GM12892 (cell line): Measurements from ENCODE around the gene AFG3L2.

Source experiments
- DNase-seq: peaks from one replicate; pipeline ENCODE4 v3.0.0; 2011; ENCODE audit not compliant: insufficient read length
- FAIRE-seq: peaks from 2 replicates; lab custom pipeline; 2011; peaks lifted over from hg19 to GRCh38; lab: Jason Lieb, UNC
- POLR2A ChIP-seq: IDR thresholded peaks from 2 replicates; pipeline ENCODE4 v1.6.1; 2011; ENCODE audit warnings: low read depth, low read length, control low read depth
- POLR2AphosphoS5 ChIP-seq: IDR thresholded peaks from 2 replicates; pipeline ENCODE4 v1.6.1; 2011; ENCODE audit warnings: low read depth, low read length, control low read depth
- TAF1 ChIP-seq: IDR thresholded peaks from 2 replicates; pipeline ENCODE4 v1.6.1; 2011; ENCODE audit warnings: low read depth, mild to moderate bottlenecking, control low read depth, low read length, borderline replicate concordance

Gene AFG3L2

GRCh38 chr18:12409469-12409868 lies 32.4 kb upstream of the AFG3L2 start:
- DNase-seq (no peak), FAIRE-seq (no peak)
- TF ChIP-seq POLR2AphosphoS5 (no peak), TAF1 (no peak), POLR2A (no peak)

DNA sequence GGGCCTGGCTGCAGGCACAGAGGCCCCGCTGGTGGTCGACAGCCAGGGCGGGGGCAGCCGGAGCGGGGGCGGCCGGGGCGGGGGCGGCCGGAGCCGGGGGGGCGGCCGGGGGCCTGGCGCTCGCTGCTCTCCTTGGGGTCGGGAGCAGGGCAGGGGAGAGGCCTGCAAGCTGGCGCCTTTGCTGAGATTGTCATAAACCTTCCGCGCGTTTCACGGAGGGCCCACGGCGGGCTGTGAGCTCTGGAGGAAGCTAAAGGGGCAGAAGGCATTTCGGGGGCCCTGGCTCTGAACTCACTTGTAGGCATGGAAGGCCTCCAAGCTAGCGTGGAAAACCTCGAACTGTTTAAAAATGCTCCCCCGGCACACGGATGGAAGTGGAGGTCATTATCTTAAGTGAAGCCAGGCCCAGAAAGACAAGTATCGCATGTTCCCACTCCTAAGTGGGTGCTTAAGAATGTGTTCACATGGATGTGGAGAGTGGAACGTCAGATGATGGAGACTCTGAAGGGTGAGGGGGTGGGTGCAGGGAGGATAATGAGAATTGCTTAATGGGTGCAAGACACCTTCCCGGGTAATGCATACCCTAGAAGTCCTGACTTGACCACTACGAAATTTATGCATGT lies 31.3 kb upstream of the AFG3L2 start:
- DNase-seq (peak; percentile 35), FAIRE-seq (peak; percentile 74)
- TF ChIP-seq POLR2A (no peak), POLR2AphosphoS5 (no peak), TAF1 (no peak)

DNA sequence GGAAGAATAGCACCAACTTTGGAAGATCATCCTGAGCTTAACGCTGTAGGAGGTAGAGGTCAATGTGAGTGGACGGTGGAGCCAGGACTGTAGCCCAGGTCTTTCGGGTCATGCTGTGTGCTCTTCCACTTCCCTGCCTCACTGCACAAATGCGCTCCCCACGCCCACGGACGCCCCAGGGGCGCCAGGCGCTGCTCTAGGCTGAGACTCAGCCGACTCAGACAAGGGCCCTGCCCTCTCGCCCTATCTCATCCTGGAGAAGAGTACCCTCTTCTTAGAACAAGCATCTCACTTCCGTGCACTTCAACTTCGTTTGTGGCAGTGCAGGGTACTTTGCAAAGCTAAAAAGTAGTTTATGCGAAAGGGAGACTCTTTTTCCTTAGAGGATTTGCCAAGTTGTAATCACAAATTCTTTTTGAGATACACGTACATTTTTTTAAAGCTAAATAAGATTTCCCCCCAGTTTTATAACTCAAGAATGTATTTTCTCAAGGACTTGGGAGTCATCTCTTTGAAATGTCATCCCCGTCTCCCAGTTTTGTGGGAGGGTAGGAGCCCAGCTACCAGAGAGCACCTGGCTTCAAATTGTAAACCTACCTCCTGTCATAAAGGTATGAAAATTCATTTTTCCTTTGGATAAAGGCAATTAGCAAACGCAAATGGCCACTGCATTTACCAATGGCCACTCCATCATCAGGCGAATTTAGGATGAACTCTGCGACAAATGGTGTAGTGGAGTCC lies 29.5 kb upstream of the AFG3L2 start:
- TF ChIP-seq POLR2A (no peak), POLR2AphosphoS5 (no peak), TAF1 (no peak)
- DNase-seq (no peak), FAIRE-seq (no peak)

DNA sequence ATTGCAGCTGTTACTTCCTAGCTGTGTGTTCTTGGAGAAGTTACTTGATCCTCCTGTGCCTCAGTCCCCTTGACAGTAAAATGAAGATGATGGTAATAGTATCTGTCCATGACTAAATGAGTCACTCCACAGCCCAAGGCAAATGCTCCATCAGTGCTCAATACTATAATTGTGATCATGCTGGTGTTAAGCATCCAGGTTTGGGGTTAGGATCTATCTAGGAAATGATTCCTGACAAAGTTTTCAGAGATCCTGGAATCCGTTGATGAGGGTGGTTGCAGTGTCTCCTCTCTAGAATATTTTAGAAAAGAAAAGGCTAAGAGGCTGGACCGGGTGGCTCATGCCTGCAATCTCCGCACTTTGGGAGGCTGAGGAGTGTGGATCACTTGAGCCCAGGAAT lies 28.0 kb upstream of the AFG3L2 start:
- DNase-seq (no peak), FAIRE-seq (no peak)
- no peak for TF ChIP-seq TAF1
- TF ChIP-seq POLR2A: no peak
- no peak for TF ChIP-seq POLR2AphosphoS5

DNA sequence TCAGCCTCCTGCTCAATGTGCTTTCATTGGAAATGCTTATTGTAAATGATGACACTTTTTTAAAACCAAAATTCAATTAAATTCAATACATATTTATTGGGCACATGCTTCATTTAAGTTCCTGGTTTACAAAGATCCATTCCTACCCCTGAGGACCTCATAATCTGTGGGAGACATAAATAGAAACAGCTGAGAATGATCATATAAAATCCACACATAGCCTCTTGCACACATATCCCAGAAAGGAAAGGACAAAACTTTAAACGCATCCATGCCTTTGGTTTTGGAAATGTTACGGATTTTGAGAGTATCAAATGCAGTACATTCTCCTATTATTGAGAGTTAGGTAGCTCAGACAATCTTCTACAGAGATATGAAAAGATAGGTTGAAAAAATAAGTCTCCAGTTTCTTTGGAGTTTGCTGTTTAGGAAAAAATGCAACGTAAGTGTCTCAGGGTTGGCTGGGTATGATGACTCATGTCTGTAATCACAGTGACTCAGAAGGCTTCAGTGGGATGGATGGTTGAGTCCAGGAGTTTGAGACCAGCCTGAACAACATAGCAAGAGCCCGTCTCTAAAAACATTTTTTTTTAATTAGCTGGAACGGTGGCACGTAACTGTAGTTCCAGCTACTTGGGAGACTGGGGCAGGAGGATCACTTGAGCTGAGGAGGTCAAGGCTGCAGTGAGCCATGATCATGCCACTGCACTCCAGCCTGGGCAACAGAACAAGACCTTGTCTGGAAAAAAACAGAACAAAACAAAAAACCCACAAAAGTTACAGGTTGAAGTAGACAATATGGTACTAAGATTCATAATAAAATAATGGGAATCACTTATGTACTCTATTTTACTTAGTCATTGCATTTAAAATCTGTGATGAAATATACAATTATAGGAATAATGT lies 26.8 kb upstream of the AFG3L2 start:
- TF ChIP-seq POLR2AphosphoS5 (no peak), POLR2A (no peak), TAF1 (no peak)
- DNase-seq: no peak
- no peak for FAIRE-seq

- TF ChIP-seq POLR2AphosphoS5: no peak
- TF ChIP-seq POLR2A: no peak
- no peak for TF ChIP-seq TAF1
- DNase-seq (no peak), FAIRE-seq (no peak)
Observed at GRCh38 chr18:12401881-12402280, 24.9 kb upstream of the AFG3L2 start.

- DNase-seq (no peak), FAIRE-seq (no peak)
- TF ChIP-seq POLR2AphosphoS5: no peak
- no peak for TF ChIP-seq TAF1
- TF ChIP-seq POLR2A: no peak
Observed at GRCh38 chr18:12399231-12399630, 22.2 kb upstream of the AFG3L2 start.

- no peak for DNase-seq
- FAIRE-seq: no peak
- TF ChIP-seq TAF1: no peak
- no peak for TF ChIP-seq POLR2A
- no peak for TF ChIP-seq POLR2AphosphoS5
Observed at GRCh38 chr18:12398625-12399024, 21.6 kb upstream of the AFG3L2 start.

GRCh38 chr18:12397793-12398192 lies 20.8 kb upstream of the AFG3L2 start:
- DNase-seq (no peak), FAIRE-seq (no peak)
- no peak for TF ChIP-seq TAF1
- TF ChIP-seq POLR2AphosphoS5: no peak
- no peak for TF ChIP-seq POLR2A

- TF ChIP-seq POLR2A: no peak
- no peak for TF ChIP-seq POLR2AphosphoS5
- TF ChIP-seq TAF1: no peak
- FAIRE-seq: no peak
- no peak for DNase-seq
Observed at GRCh38 chr18:12397254-12397653, 20.2 kb upstream of the AFG3L2 start.

DNA sequence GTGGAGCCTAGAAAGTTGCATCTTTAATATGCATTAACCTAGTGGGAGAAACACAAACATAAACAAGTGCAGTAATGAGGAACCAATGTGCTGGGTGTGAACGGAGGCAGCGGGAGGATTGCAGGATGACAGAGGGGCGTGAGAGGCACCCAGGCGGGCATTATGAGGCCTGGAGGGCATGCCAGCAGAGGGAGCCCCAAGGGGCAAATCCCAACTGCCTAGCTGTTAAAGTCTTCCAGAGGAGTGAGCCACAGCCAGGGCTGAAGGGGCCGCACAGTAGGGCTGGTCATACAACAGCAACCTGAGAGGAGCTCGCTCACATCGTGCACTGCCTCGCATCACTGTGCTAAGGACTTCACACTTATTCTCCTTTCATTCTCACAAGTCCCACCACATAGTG lies 17.4 kb upstream of the AFG3L2 start:
- FAIRE-seq (no peak), DNase-seq (no peak)
- TF ChIP-seq TAF1 (no peak), POLR2A (no peak), POLR2AphosphoS5 (no peak)
